ENCODE results near the gene ITGA6.
"Not testable (repeated sequence)": the region's sequence is repeated elsewhere in the genome, so short reads cannot be mapped to it uniquely, and the experiment has no call there.

The ITGA6 gene

GRCh38 chr2:172516299-172516698 is 88.9 kb downstream of the ITGA6 start:
- DNase-seq (ENCODE audit: low spot score) = peak; percentile 5

- DNase-seq (ENCODE audit: low spot score) = no peak
These were observed 91.6 kb downstream of the ITGA6 start for GRCh38 chr2:172518995-172519394.

GRCh38 chr2:172525601-172526000 is 98.2 kb downstream of the ITGA6 start:
- DNase-seq (ENCODE audit: low spot score) = no peak

GRCh38 chr2:172531309-172531708 is 103.9 kb downstream of the ITGA6 start:
- DNase-seq (ENCODE audit: low spot score) = no peak

GRCh38 chr2:172532461-172532860 is 105.1 kb downstream of the ITGA6 start:
- DNase-seq (ENCODE audit: low spot score) = not testable (repeated sequence)

- no peak for DNase-seq (ENCODE audit: low spot score)
These were observed 106.3 kb downstream of the ITGA6 start for GRCh38 chr2:172533687-172534086.

- DNase-seq (ENCODE audit: low spot score) = no peak
These were observed 107.7 kb downstream of the ITGA6 start for GRCh38 chr2:172535119-172535518.

GRCh38 chr2:172537851-172538250 is 110.5 kb downstream of the ITGA6 start:
- not testable (repeated sequence) for DNase-seq (ENCODE audit: low spot score)

- DNase-seq (ENCODE audit: low spot score) = no peak
These were observed 112.4 kb downstream of the ITGA6 start for GRCh38 chr2:172539767-172540166.

GRCh38 chr2:172540421-172540820 is 113.0 kb downstream of the ITGA6 start:
- DNase-seq (ENCODE audit: low spot score) = no peak

GRCh38 chr2:172545408-172546075 is 118.2 kb downstream of the ITGA6 start:
- DNase-seq (ENCODE audit: low spot score) = no peak

- DNase-seq (ENCODE audit: low spot score) = no peak
These were observed 121.7 kb downstream of the ITGA6 start for GRCh38 chr2:172549131-172549530.

GRCh38 chr2:172549802-172550201 is 122.4 kb downstream of the ITGA6 start:
- not testable (repeated sequence) for DNase-seq (ENCODE audit: low spot score)

- no peak for DNase-seq (ENCODE audit: low spot score)
These were observed 123.0 kb downstream of the ITGA6 start for GRCh38 chr2:172550419-172550818.

- no peak for DNase-seq (ENCODE audit: low spot score)
These were observed 123.9 kb downstream of the ITGA6 start for GRCh38 chr2:172551271-172551670.

GRCh38 chr2:172552547-172553291 is 125.3 kb downstream of the ITGA6 start:
- DNase-seq (ENCODE audit: low spot score) = peak; percentile 51

- DNase-seq (ENCODE audit: low spot score) = no peak
These were observed 127.2 kb downstream of the ITGA6 start for GRCh38 chr2:172554352-172555271.

GRCh38 chr2:172555272-172555521 is 127.8 kb downstream of the ITGA6 start:
- no peak for DNase-seq (ENCODE audit: low spot score)
